ENCODE data around the gene SEPTIN6.

DNA sequence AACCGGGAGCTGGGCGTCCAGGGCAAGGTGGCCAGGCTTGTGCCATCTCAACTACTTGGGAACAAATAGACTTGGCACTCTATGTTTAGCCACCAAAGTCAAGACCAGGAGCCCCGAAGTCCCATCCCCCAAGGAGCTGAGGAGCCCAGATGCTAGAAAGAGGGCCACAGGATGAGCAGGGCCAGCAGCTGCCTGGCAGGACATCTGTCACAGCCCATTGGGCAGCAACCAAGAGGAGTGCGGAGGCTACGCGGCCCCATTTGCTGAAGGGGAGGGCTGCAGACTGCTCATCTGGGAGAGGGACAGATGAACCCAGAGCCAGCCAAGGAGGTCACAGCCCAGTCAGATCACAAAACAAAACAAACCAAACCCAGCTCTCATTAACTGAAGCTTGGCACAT is 42.5 kb upstream of the SEPTIN6 start:
- TF ChIP-seq, protein P1, sequence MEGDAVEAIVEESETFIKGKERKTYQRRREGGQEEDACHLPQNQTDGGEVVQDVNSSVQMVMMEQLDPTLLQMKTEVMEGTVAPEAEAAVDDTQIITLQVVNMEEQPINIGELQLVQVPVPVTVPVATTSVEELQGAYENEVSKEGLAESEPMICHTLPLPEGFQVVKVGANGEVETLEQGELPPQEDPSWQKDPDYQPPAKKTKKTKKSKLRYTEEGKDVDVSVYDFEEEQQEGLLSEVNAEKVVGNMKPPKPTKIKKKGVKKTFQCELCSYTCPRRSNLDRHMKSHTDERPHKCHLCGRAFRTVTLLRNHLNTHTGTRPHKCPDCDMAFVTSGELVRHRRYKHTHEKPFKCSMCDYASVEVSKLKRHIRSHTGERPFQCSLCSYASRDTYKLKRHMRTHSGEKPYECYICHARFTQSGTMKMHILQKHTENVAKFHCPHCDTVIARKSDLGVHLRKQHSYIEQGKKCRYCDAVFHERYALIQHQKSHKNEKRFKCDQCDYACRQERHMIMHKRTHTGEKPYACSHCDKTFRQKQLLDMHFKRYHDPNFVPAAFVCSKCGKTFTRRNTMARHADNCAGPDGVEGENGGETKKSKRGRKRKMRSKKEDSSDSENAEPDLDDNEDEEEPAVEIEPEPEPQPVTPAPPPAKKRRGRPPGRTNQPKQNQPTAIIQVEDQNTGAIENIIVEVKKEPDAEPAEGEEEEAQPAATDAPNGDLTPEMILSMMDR (conservative IDR thresholded peaks at IDR 0.05; ENCODE audit: low read depth, low read length): no peak
- no peak for TF ChIP-seq EZH2 (IDR thresholded peaks at IDR 0.05; ENCODE audit: borderline replicate concordance, low read depth, low read length, poor library complexity, severe bottlenecking)

All from A673 (cell line).